Erythroblast (primary cell): ENCODE results near the gene PIP4K2B.
"Not testable (repeated sequence)": the region's sequence is repeated elsewhere in the genome, so short reads cannot be mapped to it uniquely, and the experiment has no call there.

ENCODE experiments used
- DNase-seq, 2 experiments: peaks; one replicate each; lab custom pipeline; 2025; lab: John Stamatoyannopoulos, UW
- GATA1 ChIP-seq: IDR thresholded peaks from 2 replicates; pipeline ENCODE4 v1.6.1; 2011; ENCODE audit warnings: low read depth, mild to moderate bottlenecking, control low read depth, low read length, moderate library complexity
- POLR2A ChIP-seq: IDR thresholded peaks from 2 replicates; pipeline ENCODE4 v1.6.1; 2011; ENCODE audit warnings: mild to moderate bottlenecking, low read length

Gene PIP4K2B

GRCh38 chr17:38794221-38794620 is 5.1 kb downstream of the PIP4K2B start:
- DNase-seq = no peak
- TF ChIP-seq GATA1 (no peak), POLR2A (no peak)

DNA sequence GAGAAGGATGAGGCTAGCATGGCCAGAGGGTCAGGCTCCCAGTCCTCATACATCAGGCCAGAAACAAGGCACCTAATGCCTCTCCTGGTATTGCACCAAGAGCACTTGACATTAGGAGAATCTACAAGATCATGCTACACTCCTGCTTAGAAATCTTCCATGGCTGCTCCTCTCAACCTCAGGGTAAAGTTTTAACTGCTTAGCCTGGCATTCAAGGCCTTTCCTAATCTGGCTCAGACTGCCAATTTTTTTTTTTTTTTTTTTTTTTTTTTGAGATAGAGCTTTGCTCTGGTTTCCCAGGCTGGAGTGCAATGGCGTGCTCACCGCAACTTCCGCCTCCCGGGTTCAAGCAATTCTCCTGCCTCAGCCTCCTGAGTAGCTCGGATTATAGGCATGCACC is 8.2 kb downstream of the PIP4K2B start:
- no peak for DNase-seq
- TF ChIP-seq GATA1 = no peak
- no peak for TF ChIP-seq POLR2A

GRCh38 chr17:38790148-38790707 is 9.1 kb downstream of the PIP4K2B start:
- not testable (repeated sequence) for DNase-seq

DNA sequence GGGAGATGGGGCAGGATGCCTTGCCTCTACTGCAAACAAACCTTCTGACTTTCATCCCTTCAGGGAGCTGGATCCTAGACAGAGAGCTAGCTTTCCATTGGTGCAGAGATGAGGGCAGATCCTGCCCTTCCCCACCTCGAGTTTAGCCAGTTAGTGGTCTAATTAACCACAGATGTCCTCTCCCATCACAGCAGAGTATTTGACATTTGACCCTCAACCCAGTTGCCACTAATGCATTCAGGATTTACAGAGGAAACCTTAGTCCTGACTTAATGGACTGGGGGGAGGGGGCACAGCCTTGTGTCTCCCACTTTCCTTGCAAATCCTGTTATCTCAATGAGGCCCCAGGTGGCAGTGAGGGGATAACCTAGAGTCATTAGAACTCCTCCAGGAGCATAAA is 10.2 kb downstream of the PIP4K2B start:
- TF ChIP-seq GATA1 (no peak), POLR2A (no peak)
- no peak for DNase-seq

DNA sequence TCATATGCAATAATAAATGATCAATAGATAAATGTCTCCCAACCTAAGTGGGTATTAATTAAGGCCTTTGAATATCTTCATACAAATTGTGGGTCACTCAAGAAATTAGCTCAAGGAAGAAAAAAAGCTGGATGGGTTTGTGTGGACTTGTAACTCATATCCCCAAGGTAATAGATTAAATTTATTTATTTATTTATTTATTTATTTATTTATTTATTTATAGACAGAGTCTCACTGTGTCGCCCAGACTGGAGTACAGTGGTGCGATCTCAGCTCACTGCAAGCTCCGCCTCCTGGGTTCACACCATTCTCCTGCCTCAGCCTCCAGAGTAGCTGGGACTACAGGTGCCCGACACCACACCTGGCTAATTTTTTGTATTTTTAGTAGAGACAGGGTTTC is 11.4 kb downstream of the PIP4K2B start:
- not testable (repeated sequence) for DNase-seq

DNA sequence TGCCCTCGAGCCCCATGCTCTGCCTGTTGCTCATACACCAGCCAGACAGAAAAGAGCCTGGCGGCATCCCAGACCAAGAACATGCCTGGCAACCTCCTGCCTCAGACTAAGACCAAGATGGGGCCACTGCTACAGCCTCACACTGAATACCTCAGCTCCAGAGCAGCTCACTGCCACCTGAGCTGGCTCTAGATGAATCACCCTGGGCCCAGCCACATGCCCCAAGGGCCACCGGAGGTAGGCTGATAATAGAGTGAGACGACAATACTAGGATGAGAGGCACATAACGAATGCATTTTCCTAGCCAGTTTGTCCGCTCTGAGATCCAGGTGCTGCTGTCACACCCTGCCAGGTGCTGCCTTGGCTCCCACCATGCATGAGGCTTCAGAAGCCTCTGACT is 13.0 kb downstream of the PIP4K2B start:
- no peak for DNase-seq
- TF ChIP-seq POLR2A (no peak), GATA1 (no peak)

GRCh38 chr17:38783227-38783626 is 16.1 kb downstream of the PIP4K2B start:
- TF ChIP-seq POLR2A (no peak), GATA1 (no peak)
- DNase-seq = no peak

DNA sequence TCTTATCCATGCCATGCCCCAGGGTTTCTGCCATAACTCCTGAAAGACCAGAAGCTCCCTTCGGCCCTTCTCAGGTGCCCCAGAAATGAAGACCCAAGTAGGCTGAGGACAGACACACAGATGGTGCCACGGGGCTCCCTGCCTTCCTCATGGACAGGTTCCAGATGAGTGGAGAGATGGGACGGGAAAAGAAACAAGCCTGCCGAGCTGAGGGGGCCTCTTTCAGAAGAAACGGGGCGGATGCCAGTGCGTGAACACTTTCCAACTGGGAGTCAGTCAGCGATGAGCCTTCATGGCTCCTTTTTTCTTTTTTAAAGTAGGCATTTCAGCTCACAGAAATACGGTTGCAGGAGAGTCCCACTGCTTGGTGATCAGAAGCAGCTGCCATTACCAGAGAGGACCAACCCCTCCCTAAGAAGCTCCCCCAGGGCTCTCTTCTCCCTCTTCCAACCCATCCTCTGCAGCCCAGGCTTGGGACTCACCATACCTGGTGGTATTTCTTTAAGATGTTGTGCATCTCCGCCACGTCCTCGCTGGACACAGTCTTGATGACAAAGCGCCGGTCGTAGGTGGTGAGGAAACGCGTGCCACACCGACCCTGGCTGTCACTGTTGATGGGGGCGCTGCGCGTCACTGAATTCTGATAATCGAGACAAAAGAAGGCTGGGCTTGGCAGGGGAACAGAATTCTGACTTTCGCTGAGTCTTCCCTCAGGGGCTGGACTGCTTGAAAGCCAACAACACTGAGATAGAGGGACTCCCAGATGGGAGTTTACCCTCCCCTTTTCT is 19.2 kb downstream of the PIP4K2B start:
- DNase-seq = no peak
- TF ChIP-seq GATA1 = no peak
- no peak for TF ChIP-seq POLR2A

- no peak for TF ChIP-seq POLR2A
- TF ChIP-seq GATA1 = no peak
- no peak for DNase-seq
These were observed 21.6 kb downstream of the PIP4K2B start for GRCh38 chr17:38777641-38778250.

DNA sequence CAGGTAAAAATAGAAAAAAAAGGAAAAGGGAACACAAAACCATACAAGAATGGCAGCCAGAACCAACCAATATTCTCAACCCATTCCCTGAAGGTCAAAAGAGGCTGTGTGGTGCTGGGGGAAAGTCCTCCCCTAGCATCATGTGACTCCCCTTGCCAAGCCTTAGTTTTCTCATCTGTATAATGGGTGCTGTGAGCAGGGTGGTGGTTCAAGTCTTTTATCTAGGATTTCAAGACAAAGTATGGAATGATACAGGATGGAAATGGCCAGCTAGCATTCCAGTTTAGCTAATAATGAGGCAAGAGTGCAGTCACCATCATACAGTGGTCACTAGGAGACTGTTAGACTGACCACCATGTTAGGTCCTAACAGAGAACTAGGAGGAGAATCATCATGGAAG is 26.1 kb downstream of the PIP4K2B start:
- DNase-seq = no peak
- no peak for TF ChIP-seq POLR2A
- no peak for TF ChIP-seq GATA1

DNA sequence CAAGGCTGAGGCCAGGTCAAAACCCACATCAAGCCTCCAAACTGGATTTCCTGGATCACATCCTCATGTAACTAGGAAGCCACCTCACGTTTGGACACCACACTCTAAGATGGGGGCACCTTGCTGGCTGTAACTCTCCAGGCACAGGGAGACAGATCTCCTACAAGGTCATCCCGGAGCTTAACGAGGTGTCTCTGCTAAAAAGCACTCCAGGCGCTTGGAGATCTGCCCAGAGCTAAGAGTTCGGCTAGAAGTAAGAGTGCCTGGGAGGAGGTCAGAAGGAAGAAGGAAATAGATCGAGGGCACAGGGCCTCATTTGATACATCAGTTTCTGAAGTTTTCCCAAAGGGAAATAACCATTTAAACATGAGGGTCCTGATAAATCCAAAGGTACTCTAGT is 30.9 kb downstream of the PIP4K2B start:
- DNase-seq = no peak
- TF ChIP-seq POLR2A = no peak
- TF ChIP-seq GATA1 = no peak

DNA sequence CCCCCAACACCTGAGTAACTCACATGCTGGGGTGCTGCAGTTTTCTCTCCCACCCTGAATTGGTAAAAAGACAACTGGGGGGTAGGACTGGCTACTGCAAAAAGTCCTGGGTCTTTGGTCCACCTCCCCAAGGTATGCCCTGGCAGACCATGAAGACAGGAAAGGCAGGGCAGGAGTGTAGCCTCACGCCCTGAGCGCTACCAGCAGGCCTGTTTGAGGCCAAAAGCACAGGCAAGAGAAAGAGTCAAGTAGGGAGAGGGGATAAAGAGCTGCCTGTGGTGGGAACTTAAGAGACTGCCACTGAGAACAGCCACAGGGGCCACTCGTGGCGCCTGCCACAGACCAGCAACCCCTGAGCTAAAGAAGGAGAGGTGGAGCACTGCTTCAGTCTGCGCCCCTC is 33.0 kb downstream of the PIP4K2B start:
- TF ChIP-seq GATA1 (no peak), POLR2A (no peak)
- DNase-seq = no peak

GRCh38 chr17:38762231-38762630 is 37.1 kb downstream of the PIP4K2B start:
- TF ChIP-seq POLR2A = no peak
- no peak for TF ChIP-seq GATA1
- no peak for DNase-seq

DNA sequence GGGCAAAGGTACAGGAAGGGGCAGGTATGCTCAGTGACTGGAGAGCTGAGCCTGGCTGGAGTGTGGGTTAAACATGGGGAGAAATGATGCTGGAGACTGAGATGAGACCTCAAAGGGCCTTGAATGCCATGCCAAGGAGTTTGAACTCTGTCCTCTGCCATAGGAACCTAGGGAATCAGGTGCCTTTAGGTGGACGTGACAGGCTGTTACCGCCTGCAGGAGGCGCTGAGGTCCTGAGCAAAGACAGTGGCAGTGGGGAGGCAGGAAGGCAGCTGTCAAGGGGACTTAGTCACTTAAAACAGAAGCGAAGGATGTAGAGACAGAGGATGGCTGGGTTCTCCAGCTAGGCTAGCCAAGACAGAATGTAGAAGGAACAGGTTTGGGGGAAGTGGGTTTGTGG is 37.7 kb downstream of the PIP4K2B start:
- TF ChIP-seq GATA1 = no peak
- no peak for TF ChIP-seq POLR2A
- DNase-seq = peak; percentile 62 to 66
